Testis (tissue), 2 donors: Measurements from ENCODE around the gene MACROD2.

Experiments used
- POLR2A ChIP-seq: fragments of 450-650 bp; IDR thresholded peaks from one replicate; pipeline ENCODE4 v1.6.1; 2017; ENCODE audit warnings: antibody characterized with exemption, mild to moderate bottlenecking, moderate library complexity
- TF ChIP-seq, protein P1 (sequence below), 3 experiments: fragments of 450-650 bp in 2 of 3; fragments of 200-600 bp in 1 of 3; sonication (generic) in 1 of 3; IDR thresholded peaks; one replicate each; pipeline ENCODE4 v1.5.1; 2016 to 2019; ENCODE audit warnings: antibody characterized with exemption in 3 of 3, mild to moderate bottlenecking in 2 of 3, moderate library complexity in 1 of 3

DNA sequence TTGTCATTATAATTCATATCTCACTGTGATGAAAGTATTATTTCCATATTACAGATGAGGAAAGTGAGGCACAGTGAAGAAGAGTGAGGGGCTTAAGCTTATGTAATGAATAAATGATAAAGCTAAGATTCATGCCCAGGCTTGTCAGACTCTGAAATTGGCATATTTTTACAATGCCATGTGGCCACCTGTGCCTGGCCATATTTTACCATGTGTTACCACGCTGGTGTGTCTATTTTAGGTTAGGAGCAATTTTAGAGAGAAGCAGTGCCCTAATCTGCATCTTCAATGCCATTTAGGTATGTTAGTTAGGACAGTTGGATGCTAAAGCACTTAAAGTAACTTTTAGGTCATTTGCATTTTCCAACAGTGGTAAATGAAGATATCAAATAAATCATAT lies 530.1 kb downstream of the MACROD2 start:
- TF ChIP-seq, protein P1, sequence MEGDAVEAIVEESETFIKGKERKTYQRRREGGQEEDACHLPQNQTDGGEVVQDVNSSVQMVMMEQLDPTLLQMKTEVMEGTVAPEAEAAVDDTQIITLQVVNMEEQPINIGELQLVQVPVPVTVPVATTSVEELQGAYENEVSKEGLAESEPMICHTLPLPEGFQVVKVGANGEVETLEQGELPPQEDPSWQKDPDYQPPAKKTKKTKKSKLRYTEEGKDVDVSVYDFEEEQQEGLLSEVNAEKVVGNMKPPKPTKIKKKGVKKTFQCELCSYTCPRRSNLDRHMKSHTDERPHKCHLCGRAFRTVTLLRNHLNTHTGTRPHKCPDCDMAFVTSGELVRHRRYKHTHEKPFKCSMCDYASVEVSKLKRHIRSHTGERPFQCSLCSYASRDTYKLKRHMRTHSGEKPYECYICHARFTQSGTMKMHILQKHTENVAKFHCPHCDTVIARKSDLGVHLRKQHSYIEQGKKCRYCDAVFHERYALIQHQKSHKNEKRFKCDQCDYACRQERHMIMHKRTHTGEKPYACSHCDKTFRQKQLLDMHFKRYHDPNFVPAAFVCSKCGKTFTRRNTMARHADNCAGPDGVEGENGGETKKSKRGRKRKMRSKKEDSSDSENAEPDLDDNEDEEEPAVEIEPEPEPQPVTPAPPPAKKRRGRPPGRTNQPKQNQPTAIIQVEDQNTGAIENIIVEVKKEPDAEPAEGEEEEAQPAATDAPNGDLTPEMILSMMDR (IDR thresholded peaks at IDR 0.05): no peak
- TF ChIP-seq POLR2A: no peak
